Hepatocyte (in vitro differentiated cells): ENCODE measurements around the gene SPHK2.

ENCODE experiments used
- CTCF ChIP-seq: fragments of 200-600 bp; sonication (generic); IDR thresholded peaks from 2 replicates; pipeline ENCODE4 v1.5.1; 2016; ENCODE audit warnings: antibody characterized with exemption, mild to moderate bottlenecking; ENCODE audit not compliant: poor library complexity
- EZH2 ChIP-seq: fragments of 200-600 bp; sonication (generic); IDR thresholded peaks from 2 replicates; pipeline ENCODE4 v1.6.1; 2016; ENCODE audit warnings: antibody characterized with exemption, mild to moderate bottlenecking, borderline replicate concordance

DNA sequence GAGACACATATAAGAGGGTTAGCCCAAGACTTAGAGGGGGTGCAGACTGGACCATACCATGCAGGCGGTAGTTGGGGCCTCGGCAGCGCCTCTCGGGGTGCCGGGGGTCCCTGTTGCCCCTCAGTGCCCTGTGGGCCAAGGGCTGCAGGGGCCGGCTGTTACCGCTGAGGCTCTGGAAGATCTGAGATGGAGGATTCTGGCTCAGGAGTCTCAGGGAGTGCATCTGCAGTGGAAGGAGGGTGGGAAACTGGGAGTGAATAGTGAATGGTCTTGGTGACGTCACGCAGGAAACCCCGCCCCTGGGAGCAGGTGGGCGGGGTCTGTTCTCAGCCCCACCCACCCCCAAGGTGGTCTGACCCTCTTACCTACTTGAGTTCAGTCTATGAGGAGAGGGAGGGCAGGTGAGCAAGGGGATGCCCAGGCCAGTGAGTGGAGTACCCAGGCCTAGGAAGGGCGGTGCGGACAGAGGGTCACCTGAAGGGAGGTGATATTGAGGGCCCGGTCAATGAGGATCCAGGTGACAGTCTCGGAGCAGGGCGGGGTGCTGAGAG lies 19.6 kb downstream of the SPHK2 start:
- TF ChIP-seq EZH2 (no peak), CTCF (no peak)
